Neural cell (in vitro differentiated cells): ENCODE results near the gene SLC9A3. TPM values are rescaled to one million over a fixed set of nuclear protein-coding genes. Genes with fewer than 3 reads are reported as not detected.

Experiments used
- H2AFZ ChIP-seq: fragments of 200-600, 300-800 bp; sonication (generic), shearing (Covaris generic); 2 replicates; pipeline ENCODE4 v1.6.0; 2014; ENCODE audit warnings: low read depth, mild to moderate bottlenecking, antibody characterized with exemption, low read length, moderate library complexity
- H3F3A ChIP-seq: fragments of 200-600 bp; shearing (Covaris generic); 2 replicates; pipeline ENCODE4 v1.6.1; 2016; ENCODE audit warnings: mild to moderate bottlenecking, moderate library complexity, mixed read lengths, antibody characterized with exemption, low read length; ENCODE audit not compliant: insufficient read depth, poor library complexity, severe bottlenecking
- H3K27ac ChIP-seq: fragments of 200-600, 300-800 bp; sonication (generic), shearing (Covaris generic); 2 replicates; pipeline ENCODE4 v1.5.1; 2014; ENCODE audit warnings: mild to moderate bottlenecking, low read length, moderate library complexity
- H3K27me3 ChIP-seq: fragments of 300-800, 200-600 bp; sonication (generic), shearing (Covaris generic); 2 replicates; pipeline ENCODE4 v1.6.0; 2014; ENCODE audit warnings: mild to moderate bottlenecking, low read depth, low read length, moderate library complexity; ENCODE audit not compliant: insufficient read depth
- H3K36me3 ChIP-seq: fragments of 300-800, 200-600 bp; sonication (generic), shearing (Covaris generic); 2 replicates; pipeline ENCODE4 v1.5.1; 2014; ENCODE audit warnings: mild to moderate bottlenecking, antibody characterized with exemption, low read length, moderate library complexity; ENCODE audit not compliant: insufficient read depth
- H3K4me2 ChIP-seq: fragments of 300-800, 200-600 bp; sonication (generic), shearing (Covaris generic); 2 replicates; pipeline ENCODE4 v1.6.0; 2014; ENCODE audit warnings: mild to moderate bottlenecking, low read length
- H3K4me3 ChIP-seq: fragments of 300-800, 200-600 bp; sonication (generic), shearing (Covaris generic); 2 replicates; pipeline ENCODE4 v1.5.1; 2014; ENCODE audit warnings: mild to moderate bottlenecking, low read length, moderate library complexity
- H3K79me2 ChIP-seq: fragments of 200-600 bp; shearing (Covaris generic); replicated peaks from 2 replicates; pipeline ENCODE4 v1.6.0; 2014; ENCODE audit warnings: mild to moderate bottlenecking, low read length, moderate library complexity; ENCODE audit not compliant: insufficient read depth
- H3K9ac ChIP-seq: fragments of 300-800, 200-600 bp; sonication (generic), shearing (Covaris generic); 2 replicates; pipeline ENCODE4 v1.6.1; 2016; ENCODE audit warnings: mild to moderate bottlenecking, low read length, mixed read lengths
- H3K9me2 ChIP-seq: fragments of 200-600 bp; shearing (Covaris generic); 2 replicates; pipeline ENCODE4 v1.6.1; 2016; ENCODE audit warnings: mild to moderate bottlenecking, low read length, mixed read lengths; ENCODE audit not compliant: insufficient read depth
- H3K9me3 ChIP-seq: fragments of 200-600, 300-800 bp; sonication (generic), shearing (Covaris generic); 2 replicates; pipeline ENCODE4 v1.6.1; 2016; ENCODE audit warnings: mild to moderate bottlenecking, mixed run types, low read length, moderate library complexity, mixed read lengths
- H4K20me1 ChIP-seq: fragments of 200-600 bp; shearing (Covaris generic); 2 replicates; pipeline ENCODE4 v1.6.1; 2016; ENCODE audit warnings: mild to moderate bottlenecking, mixed run types; ENCODE audit not compliant: insufficient read depth
- CTCF ChIP-seq: fragments of 450-650 bp; IDR thresholded peaks from 2 replicates; pipeline ENCODE4 v1.5.1; 2014; ENCODE audit warnings: antibody characterized with exemption, mild to moderate bottlenecking, moderate library complexity; ENCODE audit not compliant: poor library complexity, severe bottlenecking
- EP300 ChIP-seq: fragments of 450-650 bp; conservative IDR thresholded peaks from 2 replicates; pipeline ENCODE4 v1.6.1; 2014; ENCODE audit warnings: antibody characterized with exemption, mild to moderate bottlenecking, moderate library complexity; ENCODE audit not compliant: poor library complexity, severe bottlenecking
- EZH2 ChIP-seq: fragments of 200-600, 300-800 bp; shearing (Covaris generic), sonication (generic); IDR thresholded peaks from 2 replicates; pipeline ENCODE4 v1.6.1; 2014; ENCODE audit warnings: antibody characterized with exemption, low read length, borderline replicate concordance, mild to moderate bottlenecking; ENCODE audit not compliant: insufficient read depth, poor library complexity, severe bottlenecking
- MXI1 ChIP-seq: fragments of 450-650 bp; conservative IDR thresholded peaks from 2 replicates; pipeline ENCODE4 v1.6.1; 2014; ENCODE audit warnings: antibody characterized with exemption, mild to moderate bottlenecking; ENCODE audit not compliant: poor library complexity, severe bottlenecking
- POLR2AphosphoS5 ChIP-seq: IDR thresholded peaks from 2 replicates; pipeline ENCODE4 v1.6.1; 2012
- RAD21 ChIP-seq: fragments of 450-650 bp; conservative IDR thresholded peaks from 2 replicates; pipeline ENCODE4 v1.6.1; 2014; ENCODE audit warnings: antibody characterized with exemption, mild to moderate bottlenecking, moderate library complexity
- REST ChIP-seq: IDR thresholded peaks from 2 replicates; pipeline ENCODE4 v1.6.1; 2012; ENCODE audit warnings: borderline replicate concordance
- SMC3 ChIP-seq: fragments of 450-650 bp; conservative IDR thresholded peaks from 2 replicates; pipeline ENCODE4 v1.6.1; 2014; ENCODE audit warnings: antibody characterized with exemption, mild to moderate bottlenecking, moderate library complexity; ENCODE audit not compliant: poor library complexity
- TAF1 ChIP-seq: IDR thresholded peaks from 2 replicates; pipeline ENCODE4 v1.6.1; 2012; ENCODE audit warnings: low read depth
- polyA plus RNA-seq: library from polyadenylated mRNA; depleted of rRNA; stranded (reverse); fragments of >200 nt; gene quantifications from 2 replicates; pipeline ENCODE4 v1.2.3, GENCODE V29; 2014

Gene SLC9A3
- polyA plus RNA-seq, 1 donor from 2014 or later = 4.0 TPM

- H3K4me3 ChIP-seq = no peak overlapping the region
- no peaks in the 10 kb centered on the region for H3K79me2 ChIP-seq
- H3F3A ChIP-seq = no peaks in the 10 kb centered on the region
- no peak overlapping the region for H2AFZ ChIP-seq
- H3K4me2 ChIP-seq = no peak overlapping the region
- TF ChIP-seq CTCF = no peak
- TF ChIP-seq EP300 = no peak
- TF ChIP-seq MXI1 = no peak
- no peak for TF ChIP-seq TAF1
- TF ChIP-seq REST = no peak
- TF ChIP-seq SMC3 = no peak
- no peak for TF ChIP-seq EZH2
- TF ChIP-seq POLR2AphosphoS5 = no peak
- TF ChIP-seq RAD21 = no peak
- H3K9ac ChIP-seq = no peak overlapping the region
- H4K20me1 ChIP-seq = no peaks in the 10 kb centered on the region
- H3K27ac ChIP-seq = no peak overlapping the region
- no peaks in the 10 kb centered on the region for H3K27me3 ChIP-seq
- no peaks in the 10 kb centered on the region for H3K9me3 ChIP-seq
- H3K9me2 ChIP-seq = no peaks in the 10 kb centered on the region
- no peaks in the 10 kb centered on the region for H3K36me3 ChIP-seq
Measured at GRCh38 chr5:478369-478981, 45.8 kb downstream of the SLC9A3 start.

DNA sequence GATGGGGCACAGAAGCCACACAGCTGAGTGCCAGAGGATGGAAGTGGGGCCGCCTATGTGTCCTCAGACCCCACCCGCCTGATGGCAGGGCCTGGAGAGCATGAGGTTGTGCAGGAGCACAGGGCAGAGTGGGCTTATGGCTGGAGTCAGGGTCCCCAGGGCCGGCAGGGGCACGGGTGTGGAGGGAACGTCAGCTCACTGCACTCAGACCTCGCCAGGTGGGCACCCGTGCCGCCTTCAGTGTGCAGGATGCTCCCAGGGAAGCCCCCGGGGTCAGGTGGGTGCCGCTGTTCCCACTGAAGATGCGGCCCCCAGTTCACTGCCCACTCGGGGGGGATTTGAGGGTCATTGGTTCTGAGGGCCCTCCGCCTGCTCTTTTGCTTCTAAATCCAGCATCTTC, 46.4 kb downstream of the SLC9A3 start:
- H3F3A ChIP-seq = no peaks in the 10 kb centered on the region
- H3K79me2 ChIP-seq = no peaks in the 10 kb centered on the region
- H3K27ac ChIP-seq = no peak overlapping the region
- H3K4me3 ChIP-seq = no peak overlapping the region
- H2AFZ ChIP-seq = no peak overlapping the region
- no peaks in the 10 kb centered on the region for H3K36me3 ChIP-seq
- H3K9me2 ChIP-seq = no peaks in the 10 kb centered on the region
- no peaks in the 10 kb centered on the region for H3K27me3 ChIP-seq
- no peak overlapping the region for H3K4me2 ChIP-seq
- no peak for TF ChIP-seq RAD21
- no peak for TF ChIP-seq POLR2AphosphoS5
- no peak for TF ChIP-seq CTCF
- TF ChIP-seq MXI1 = no peak
- no peak for TF ChIP-seq SMC3
- TF ChIP-seq TAF1 = no peak
- no peak for TF ChIP-seq EZH2
- no peak for TF ChIP-seq REST
- no peak for TF ChIP-seq EP300
- no peaks in the 10 kb centered on the region for H4K20me1 ChIP-seq
- H3K9ac ChIP-seq = no peak overlapping the region
- H3K9me3 ChIP-seq = no peaks in the 10 kb centered on the region
